GM12892 (cell line): ENCODE data around the gene C1QTNF12.

ENCODE experiments used
- DNase-seq: peaks from one replicate; pipeline ENCODE4 v3.0.0; 2011; ENCODE audit not compliant: insufficient read length
- FAIRE-seq: peaks from 2 replicates; lab custom pipeline; 2011; peaks lifted over from hg19 to GRCh38; lab: Jason Lieb, UNC
- POLR2A ChIP-seq: IDR thresholded peaks from 2 replicates; pipeline ENCODE4 v1.6.1; 2011; ENCODE audit warnings: low read depth, low read length, control low read depth
- POLR2AphosphoS5 ChIP-seq: IDR thresholded peaks from 2 replicates; pipeline ENCODE4 v1.6.1; 2011; ENCODE audit warnings: low read depth, low read length, control low read depth
- TAF1 ChIP-seq: IDR thresholded peaks from 2 replicates; pipeline ENCODE4 v1.6.1; 2011; ENCODE audit warnings: low read depth, mild to moderate bottlenecking, control low read depth, low read length, borderline replicate concordance

The C1QTNF12 gene

GRCh38 chr1:1236176-1236763 lies 10.3 kb downstream of the C1QTNF12 start:
- FAIRE-seq (no peak), DNase-seq (no peak)
- TF ChIP-seq TAF1 (no peak), POLR2AphosphoS5 (no peak), POLR2A (no peak)

- DNase-seq (no peak), FAIRE-seq (no peak)
- TF ChIP-seq POLR2A: no peak
- no peak for TF ChIP-seq TAF1
- TF ChIP-seq POLR2AphosphoS5: no peak
Observed at GRCh38 chr1:1235016-1235744, 11.3 kb downstream of the C1QTNF12 start.

GRCh38 chr1:1234180-1234808 lies 12.2 kb downstream of the C1QTNF12 start:
- no peak for FAIRE-seq
- TF ChIP-seq POLR2A (no peak), POLR2AphosphoS5 (no peak), TAF1 (no peak)
- no peak for DNase-seq

- DNase-seq (no peak), FAIRE-seq (no peak)
- TF ChIP-seq POLR2A (no peak), POLR2AphosphoS5 (no peak), TAF1 (no peak)
Observed at GRCh38 chr1:1233567-1233892, 13.0 kb downstream of the C1QTNF12 start.

GRCh38 chr1:1232796-1233566 lies 13.5 kb downstream of the C1QTNF12 start:
- FAIRE-seq: no peak
- TF ChIP-seq POLR2A (no peak), POLR2AphosphoS5 (no peak), TAF1 (no peak)
- no peak for DNase-seq

GRCh38 chr1:1232208-1232795 lies 14.2 kb downstream of the C1QTNF12 start, which contains the start of gene B3GALT6:
TSS of gene B3GALT6 (plus strand) at chr1:1232237. CDS start at chr1:1232279, 42 bp downstream.
- FAIRE-seq (no peak), DNase-seq (no peak)
- TF ChIP-seq POLR2A (peak; percentile 57; the same call in 1 of the 2 replicates), POLR2AphosphoS5 (no peak)

GRCh38 chr1:1231400-1232207 lies 14.9 kb downstream of the C1QTNF12 start, which contains the start of gene SDF4:
TSS of gene SDF4 (minus strand) at chr1:1232001. CDS start at chr1:1228772, 3,229 bp downstream.
- TF ChIP-seq POLR2A (peak; percentile 90), POLR2AphosphoS5 (0 out of 2 replicates have a peak, but pooled peaks have one; percentile 57), TAF1 (peak; percentile 81; the same call in 1 of the 2 replicates)
- FAIRE-seq (peak; percentile 98), DNase-seq (peak; percentile 100)

- DNase-seq (no peak), FAIRE-seq (no peak)
- TF ChIP-seq TAF1: no peak
- TF ChIP-seq POLR2A: no peak
- TF ChIP-seq POLR2AphosphoS5: no peak
Observed at GRCh38 chr1:1230656-1231399, 15.7 kb downstream of the C1QTNF12 start.

- FAIRE-seq (no peak), DNase-seq (no peak)
- TF ChIP-seq POLR2AphosphoS5 (no peak), POLR2A (no peak), TAF1 (no peak)
Observed at GRCh38 chr1:1229770-1230169, 16.8 kb downstream of the C1QTNF12 start.
